ENCODE data around the gene SNRK.

The SNRK gene

GRCh38 chr3:43319376-43319775, 33.0 kb downstream of the SNRK start:
- Histone ChIP-seq H3K79me1 (replicated peaks; ENCODE audit: low read length, poor library complexity, severe bottlenecking) (peaks cover 29% of the 10 kb centered on the region), H4K8ac (ENCODE audit: low read length) (no peak overlapping the region), H3K4me1 (ENCODE audit: control insufficient read depth, insufficient read depth, low read depth, low read length) (peaks cover 4% of the 10 kb centered on the region), H2AFZ (ENCODE audit: low read depth, low read length) (no peak overlapping the region), H3K18ac (ENCODE audit: low read depth in 1 of 2, low read length in 2 of 2) (no peak overlapping the region), H2BK15ac (ENCODE audit: low read depth, poor library complexity, severe bottlenecking) (no peak overlapping the region), H3K4me2 (ENCODE audit: low read length, poor library complexity, severe bottlenecking) (no peak overlapping the region), H3K4me3 (ENCODE audit: insufficient read depth in 1 of 2, low read depth in 1 of 2, low read length in 2 of 2) (no peak overlapping the region), H4K91ac (ENCODE audit: low read length) (no peak overlapping the region), H2BK5ac (ENCODE audit: low read depth, low read length, poor library complexity, severe bottlenecking) (no peak overlapping the region), H3K4ac (ENCODE audit: low read depth in 1 of 2, low read length in 2 of 2) (no peak overlapping the region), H3K27ac (ENCODE audit: low read length, poor library complexity, severe bottlenecking) (no peak overlapping the region), H2BK120ac (ENCODE audit: low read depth, low read length) (no peak overlapping the region), H2AK5ac (ENCODE audit: low read length, severe bottlenecking) (no peak overlapping the region), H3K27me3 (ENCODE audit: control insufficient read depth in 1 of 2, insufficient read depth in 1 of 2, low read length in 2 of 2) (no peaks in the 10 kb centered on the region), H3K36me3 (ENCODE audit: control insufficient read depth in 1 of 2, insufficient read depth in 2 of 2, low read depth in 1 of 2, low read length in 2 of 2) (no peaks in the 10 kb centered on the region), H3K9me3 (ENCODE audit: control insufficient read depth, low read length) (peaks cover 3% of the 10 kb centered on the region), H3K9ac (ENCODE audit: low read length) (no peak overlapping the region), H2BK12ac (ENCODE audit: low read length in 2 of 2) (no peak overlapping the region), H3K23ac (ENCODE audit: low read length in 2 of 2) (no peak overlapping the region), H3K14ac (ENCODE audit: low read length in 2 of 2) (no peak overlapping the region)
- no peak for DNase-seq
- 97% methylated on average over 5 of the region's 6 CpGs for WGBS

GRCh38 chr3:43319794-43320193, 33.5 kb downstream of the SNRK start:
- Histone ChIP-seq H2AFZ (ENCODE audit: low read depth, low read length) (no peak overlapping the region), H3K36me3 (ENCODE audit: control insufficient read depth in 1 of 2, insufficient read depth in 2 of 2, low read depth in 1 of 2, low read length in 2 of 2) (no peaks in the 10 kb centered on the region), H3K4me2 (ENCODE audit: low read length, poor library complexity, severe bottlenecking) (no peak overlapping the region), H2AK5ac (ENCODE audit: low read length, severe bottlenecking) (no peak overlapping the region), H2BK12ac (ENCODE audit: low read length in 2 of 2) (no peak overlapping the region), H3K79me1 (replicated peaks; ENCODE audit: low read length, poor library complexity, severe bottlenecking) (peaks cover 28% of the 10 kb centered on the region), H3K9ac (ENCODE audit: low read length) (no peak overlapping the region), H3K4me1 (ENCODE audit: control insufficient read depth, insufficient read depth, low read depth, low read length) (peaks cover 4% of the 10 kb centered on the region), H3K23ac (ENCODE audit: low read length in 2 of 2) (no peak overlapping the region), H2BK120ac (ENCODE audit: low read depth, low read length) (no peak overlapping the region), H3K18ac (ENCODE audit: low read depth in 1 of 2, low read length in 2 of 2) (no peak overlapping the region), H3K27ac (ENCODE audit: low read length, poor library complexity, severe bottlenecking) (no peak overlapping the region), H2BK5ac (ENCODE audit: low read depth, low read length, poor library complexity, severe bottlenecking) (no peak overlapping the region), H3K14ac (ENCODE audit: low read length in 2 of 2) (no peak overlapping the region), H3K27me3 (ENCODE audit: control insufficient read depth in 1 of 2, insufficient read depth in 1 of 2, low read length in 2 of 2) (no peaks in the 10 kb centered on the region), H3K4me3 (ENCODE audit: insufficient read depth in 1 of 2, low read depth in 1 of 2, low read length in 2 of 2) (no peak overlapping the region), H3K9me3 (ENCODE audit: control insufficient read depth, low read length) (peaks cover 3% of the 10 kb centered on the region), H4K91ac (ENCODE audit: low read length) (no peak overlapping the region), H3K4ac (ENCODE audit: low read depth in 1 of 2, low read length in 2 of 2) (no peak overlapping the region), H4K8ac (ENCODE audit: low read length) (no peak overlapping the region), H2BK15ac (ENCODE audit: low read depth, poor library complexity, severe bottlenecking) (no peak overlapping the region)
- peak; percentile 59 for DNase-seq
- no CpG with 5 or more reads among the region's 3 CpGs for WGBS

- H4K91ac ChIP-seq (ENCODE audit: low read length) = no peak overlapping the region
- 90% methylated on average over 3 of the region's 5 CpGs for WGBS
These were observed 33.9 kb downstream of the SNRK start for GRCh38 chr3:43320288-43320687.

GRCh38 chr3:43323541-43323940, 37.2 kb downstream of the SNRK start:
- no peak overlapping the region for H2AK5ac ChIP-seq (ENCODE audit: low read length, severe bottlenecking)
- no peak overlapping the region for H2AFZ ChIP-seq (ENCODE audit: low read depth, low read length)
- H4K8ac ChIP-seq (ENCODE audit: low read length) = no peak overlapping the region
- 100% methylated on average over 1 of the region's 1 CpG for WGBS
- H3K14ac ChIP-seq (ENCODE audit: low read length in 2 of 2) = no peak overlapping the region
- H3K9ac ChIP-seq (ENCODE audit: low read length) = no peak overlapping the region
- H3K4me2 ChIP-seq (ENCODE audit: low read length, poor library complexity, severe bottlenecking) = no peak overlapping the region
- peaks cover 3% of the 10 kb centered on the region for H3K9me3 ChIP-seq (ENCODE audit: control insufficient read depth, low read length)
- no peak overlapping the region for H3K4me3 ChIP-seq (ENCODE audit: insufficient read depth in 1 of 2, low read depth in 1 of 2, low read length in 2 of 2)
- H4K91ac ChIP-seq (ENCODE audit: low read length) = no peak overlapping the region
- H3K4me1 ChIP-seq (ENCODE audit: control insufficient read depth, insufficient read depth, low read depth, low read length) = no peaks in the 10 kb centered on the region
- no peak for DNase-seq
- H3K23ac ChIP-seq (ENCODE audit: low read length in 2 of 2) = no peak overlapping the region
- no peak overlapping the region for H3K4ac ChIP-seq (ENCODE audit: low read depth in 1 of 2, low read length in 2 of 2)
- H2BK12ac ChIP-seq (ENCODE audit: low read length in 2 of 2) = no peak overlapping the region
- H3K18ac ChIP-seq (ENCODE audit: low read depth in 1 of 2, low read length in 2 of 2) = no peak overlapping the region
- H3K36me3 ChIP-seq (ENCODE audit: control insufficient read depth in 1 of 2, insufficient read depth in 2 of 2, low read depth in 1 of 2, low read length in 2 of 2) = no peaks in the 10 kb centered on the region
- no peak overlapping the region for H2BK15ac ChIP-seq (ENCODE audit: low read depth, poor library complexity, severe bottlenecking)
- peaks cover 18% of the 10 kb centered on the region for H3K79me1 ChIP-seq (replicated peaks; ENCODE audit: low read length, poor library complexity, severe bottlenecking)
- H2BK5ac ChIP-seq (ENCODE audit: low read depth, low read length, poor library complexity, severe bottlenecking) = no peak overlapping the region
- no peak overlapping the region for H2BK120ac ChIP-seq (ENCODE audit: low read depth, low read length)
- H3K27ac ChIP-seq (ENCODE audit: low read length, poor library complexity, severe bottlenecking) = no peak overlapping the region
- no peaks in the 10 kb centered on the region for H3K27me3 ChIP-seq (ENCODE audit: control insufficient read depth in 1 of 2, insufficient read depth in 1 of 2, low read length in 2 of 2)

More at GRCh38 chr3:43320288-43320687, 33.9 kb downstream of the SNRK start:
- Histone ChIP-seq H4K8ac (ENCODE audit: low read length) (no peak overlapping the region), H2BK5ac (ENCODE audit: low read depth, low read length, poor library complexity, severe bottlenecking) (no peak overlapping the region), H3K27me3 (ENCODE audit: control insufficient read depth in 1 of 2, insufficient read depth in 1 of 2, low read length in 2 of 2) (no peaks in the 10 kb centered on the region), H3K9ac (ENCODE audit: low read length) (no peak overlapping the region), H3K27ac (ENCODE audit: low read length, poor library complexity, severe bottlenecking) (no peak overlapping the region), H3K14ac (ENCODE audit: low read length in 2 of 2) (no peak overlapping the region), H2BK120ac (ENCODE audit: low read depth, low read length) (no peak overlapping the region), H3K79me1 (replicated peaks; ENCODE audit: low read length, poor library complexity, severe bottlenecking) (peaks cover 26% of the 10 kb centered on the region), H3K18ac (ENCODE audit: low read depth in 1 of 2, low read length in 2 of 2) (no peak overlapping the region), H3K9me3 (ENCODE audit: control insufficient read depth, low read length) (peaks cover 3% of the 10 kb centered on the region), H3K4me1 (ENCODE audit: control insufficient read depth, insufficient read depth, low read depth, low read length) (peaks cover 4% of the 10 kb centered on the region), H3K4me3 (ENCODE audit: insufficient read depth in 1 of 2, low read depth in 1 of 2, low read length in 2 of 2) (no peak overlapping the region), H3K4ac (ENCODE audit: low read depth in 1 of 2, low read length in 2 of 2) (no peak overlapping the region), H3K4me2 (ENCODE audit: low read length, poor library complexity, severe bottlenecking) (no peak overlapping the region), H2BK15ac (ENCODE audit: low read depth, poor library complexity, severe bottlenecking) (no peak overlapping the region), H2AK5ac (ENCODE audit: low read length, severe bottlenecking) (no peak overlapping the region), H2AFZ (ENCODE audit: low read depth, low read length) (no peak overlapping the region), H2BK12ac (ENCODE audit: low read length in 2 of 2) (no peak overlapping the region), H3K36me3 (ENCODE audit: control insufficient read depth in 1 of 2, insufficient read depth in 2 of 2, low read depth in 1 of 2, low read length in 2 of 2) (no peaks in the 10 kb centered on the region), H3K23ac (ENCODE audit: low read length in 2 of 2) (no peak overlapping the region)
- DNase-seq = no peak

All from mesenchymal stem cell (in vitro differentiated cells and primary cell).